Endodermal cell (in vitro differentiated cells): ENCODE measurements around the gene CALU. TPM values are rescaled to one million over a fixed set of nuclear protein-coding genes. Genes with fewer than 3 reads are reported as not detected.
A peak's percentile ranks its signal among the peaks of the same experiment; 100 is the strongest.

Source experiments
- DNase-seq: peaks from one replicate; pipeline ENCODE4 v3.0.0-alpha.2; 2017
- H3K27ac ChIP-seq: 2 replicates; pipeline ENCODE4 v1.5.1; 2013; ENCODE audit warnings: mild to moderate bottlenecking, low read depth, low read length, moderate library complexity
- H3K27me3 ChIP-seq: 2 replicates; pipeline ENCODE4 v1.6.1; 2013; ENCODE audit warnings: mild to moderate bottlenecking, low read length, moderate library complexity; ENCODE audit not compliant: insufficient read depth, control insufficient read depth, poor library complexity, severe bottlenecking
- H3K36me3 ChIP-seq: 2 replicates; pipeline ENCODE4 v1.7.0; 2013; ENCODE audit warnings: mild to moderate bottlenecking, low read length, moderate library complexity; ENCODE audit not compliant: control insufficient read depth, insufficient read depth
- H3K4me1 ChIP-seq: one replicate; pipeline ENCODE4 v1.7.0; 2013; ENCODE audit warnings: low read length; ENCODE audit not compliant: control insufficient read depth, insufficient read depth
- H3K4me3 ChIP-seq: 2 replicates; pipeline ENCODE4 v1.5.1; 2013; ENCODE audit warnings: mild to moderate bottlenecking, low read length, moderate library complexity
- H3K9ac ChIP-seq: 2 replicates; pipeline ENCODE4 v1.6.1; 2013; ENCODE audit warnings: mild to moderate bottlenecking, low read length, moderate library complexity; ENCODE audit not compliant: poor library complexity, severe bottlenecking; ENCODE audit errors: extremely low read depth
- H3K9me3 ChIP-seq: 2 replicates; pipeline ENCODE4 v1.6.1; 2013; ENCODE audit warnings: mild to moderate bottlenecking, low read length, moderate library complexity; ENCODE audit not compliant: control insufficient read depth
- H3K27ac Mint-ChIP-seq: 2 replicates; pipeline ENCODE4 v1.8.0; 2020; ENCODE audit warnings: mixed read lengths
- H3K27me3 Mint-ChIP-seq: 2 replicates; pipeline ENCODE4 v1.8.0; 2021; ENCODE audit warnings: mild to moderate bottlenecking, mixed read lengths; ENCODE audit not compliant: insufficient read depth
- H3K36me3 Mint-ChIP-seq: 2 replicates; pipeline ENCODE4 v1.8.0; 2020; ENCODE audit warnings: low read depth, mixed read lengths
- H3K4me1 Mint-ChIP-seq: 2 replicates; pipeline ENCODE4 v1.8.0; 2020; ENCODE audit warnings: mixed read lengths
- H3K4me3 Mint-ChIP-seq: 2 replicates; pipeline ENCODE4 v1.8.0; 2020; ENCODE audit warnings: mild to moderate bottlenecking, moderate library complexity, mixed read lengths
- H3K9me3 Mint-ChIP-seq: 2 replicates; pipeline ENCODE4 v1.8.0; 2020; ENCODE audit warnings: mild to moderate bottlenecking, mixed read lengths
- WGBS, 2 experiments: methylation state at CpG; one replicate each; pipeline versions ENCODE4 v1.1.5 to v1.1.7; 2013; ENCODE audit warnings: missing lambda C conversion rate in 2 of 2, mixed read lengths in 1 of 2; ENCODE audit not compliant: insufficient coverage in 1 of 2, insufficient read length in 1 of 2; 5-methylcytosine and 5-hydroxymethylcytosine counted together
- total RNA-seq, 2 donors: library from RNA; stranded (reverse); fragmentation: NEBNext Ultra II Directional in 1 of 2; extraction: Animal tissue kit (Norgen Biotek cat#: 25700) in 1 of 2; gene quantifications; 2 replicates in 1 of 2; 3 replicates in 1 of 2; pipeline ENCODE4 v1.2.1, GENCODE V29; 2021
- TF ChIP-seq, protein P1 (sequence below): fragments of 200-600 bp; sonication (generic); conservative IDR thresholded peaks from 2 replicates; pipeline ENCODE4 v1.5.0; 2021; ENCODE audit warnings: antibody characterized with exemption, mild to moderate bottlenecking

The CALU gene
- total RNA-seq, 2 donors from 2014 or later, result 160 to 186 TPM

DNA sequence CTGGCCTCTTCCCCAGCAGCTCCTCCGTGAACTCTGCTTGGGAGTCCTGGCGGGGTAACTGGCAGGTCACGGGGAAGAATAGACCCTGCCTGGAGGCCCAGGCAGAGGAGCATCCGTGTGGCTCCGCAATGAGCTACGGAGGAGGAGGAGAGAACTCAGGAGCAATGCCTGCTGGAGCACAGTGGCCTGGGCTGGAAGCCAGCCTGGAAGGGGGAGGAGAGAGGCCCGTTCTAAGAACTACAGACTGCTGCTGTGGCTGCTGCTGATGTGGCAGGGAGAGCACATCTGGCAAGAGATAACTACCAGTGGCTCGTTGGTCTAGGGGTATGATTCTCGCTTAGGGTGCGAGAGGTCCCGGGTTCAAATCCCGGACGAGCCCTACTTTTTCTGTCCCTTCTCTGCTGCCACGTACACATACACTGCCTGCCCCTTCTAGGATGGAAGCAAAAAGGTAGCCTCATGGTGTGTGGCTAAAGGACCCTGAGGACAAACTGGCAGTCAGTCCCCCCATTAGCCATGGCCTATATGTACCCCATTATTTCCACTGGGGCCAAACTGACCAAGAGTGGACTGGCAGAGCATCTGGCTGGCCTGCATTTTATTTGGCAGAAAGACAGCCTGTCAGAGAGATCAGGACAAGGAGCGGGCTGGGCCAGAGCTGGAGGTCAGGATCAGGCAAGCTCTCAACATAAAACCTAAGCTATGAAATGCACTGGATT lies 44.1 kb downstream of the CALU start:
- Mint-ChIP-seq H3K27ac (peak overlapping the region; percentile 67), H3K27me3 (peaks cover 21% of the 10 kb centered on the region), H3K4me3 (peak overlapping the region; percentile 64), H3K9me3 (peaks cover 5% of the 10 kb centered on the region), H3K4me1 (peaks cover 14% of the 10 kb centered on the region), H3K36me3 (no peaks in the 10 kb centered on the region)
- Histone ChIP-seq H3K9me3 (no peaks in the 10 kb centered on the region), H3K9ac (no peak overlapping the region), H3K27me3 (peaks cover 28% of the 10 kb centered on the region), H3K36me3 (no peaks in the 10 kb centered on the region), H3K27ac (no peak overlapping the region), H3K4me3 (peak overlapping the region; percentile 75), H3K4me1 (no peaks in the 10 kb centered on the region)
- TF ChIP-seq, protein P1, sequence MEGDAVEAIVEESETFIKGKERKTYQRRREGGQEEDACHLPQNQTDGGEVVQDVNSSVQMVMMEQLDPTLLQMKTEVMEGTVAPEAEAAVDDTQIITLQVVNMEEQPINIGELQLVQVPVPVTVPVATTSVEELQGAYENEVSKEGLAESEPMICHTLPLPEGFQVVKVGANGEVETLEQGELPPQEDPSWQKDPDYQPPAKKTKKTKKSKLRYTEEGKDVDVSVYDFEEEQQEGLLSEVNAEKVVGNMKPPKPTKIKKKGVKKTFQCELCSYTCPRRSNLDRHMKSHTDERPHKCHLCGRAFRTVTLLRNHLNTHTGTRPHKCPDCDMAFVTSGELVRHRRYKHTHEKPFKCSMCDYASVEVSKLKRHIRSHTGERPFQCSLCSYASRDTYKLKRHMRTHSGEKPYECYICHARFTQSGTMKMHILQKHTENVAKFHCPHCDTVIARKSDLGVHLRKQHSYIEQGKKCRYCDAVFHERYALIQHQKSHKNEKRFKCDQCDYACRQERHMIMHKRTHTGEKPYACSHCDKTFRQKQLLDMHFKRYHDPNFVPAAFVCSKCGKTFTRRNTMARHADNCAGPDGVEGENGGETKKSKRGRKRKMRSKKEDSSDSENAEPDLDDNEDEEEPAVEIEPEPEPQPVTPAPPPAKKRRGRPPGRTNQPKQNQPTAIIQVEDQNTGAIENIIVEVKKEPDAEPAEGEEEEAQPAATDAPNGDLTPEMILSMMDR, result no peak
- 23 to 36% methylated on average over 12 to 15 of the region's 15 CpGs for WGBS, 2 experiments
- DNase-seq, result peak; percentile 98

GRCh38 chr7:128785738-128786137 lies 46.6 kb downstream of the CALU start:
- no peaks in the 10 kb centered on the region for H3K36me3 ChIP-seq
- H3K27me3 ChIP-seq, result peaks cover 52% of the 10 kb centered on the region
- TF ChIP-seq, protein P1, result no peak
- H3K27me3 Mint-ChIP-seq, result peaks cover 43% of the 10 kb centered on the region
- H3K4me1 Mint-ChIP-seq, result peaks cover 17% of the 10 kb centered on the region
- H3K4me1 ChIP-seq, result no peaks in the 10 kb centered on the region
- no peak overlapping the region for H3K4me3 Mint-ChIP-seq
- DNase-seq, result no peak
- 76 to 90% methylated on average over 2 to 3 of the region's 3 CpGs for WGBS, 2 experiments
- H3K27ac Mint-ChIP-seq, result no peak overlapping the region
- H3K9ac ChIP-seq, result no peak overlapping the region
- no peaks in the 10 kb centered on the region for H3K9me3 ChIP-seq
- no peak overlapping the region for H3K4me3 ChIP-seq
- no peak overlapping the region for H3K27ac ChIP-seq
- no peaks in the 10 kb centered on the region for H3K36me3 Mint-ChIP-seq
- H3K9me3 Mint-ChIP-seq, result no peaks in the 10 kb centered on the region

- Mint-ChIP-seq H3K4me3 (no peak overlapping the region), H3K4me1 (peaks cover 5% of the 10 kb centered on the region), H3K36me3 (no peaks in the 10 kb centered on the region), H3K9me3 (no peaks in the 10 kb centered on the region), H3K27me3 (peaks cover 40% of the 10 kb centered on the region), H3K27ac (no peak overlapping the region)
- Histone ChIP-seq H3K4me3 (no peak overlapping the region), H3K9ac (no peak overlapping the region), H3K27ac (no peak overlapping the region), H3K36me3 (no peaks in the 10 kb centered on the region), H3K4me1 (no peaks in the 10 kb centered on the region), H3K9me3 (no peaks in the 10 kb centered on the region), H3K27me3 (peaks cover 56% of the 10 kb centered on the region)
- no peak for DNase-seq
- TF ChIP-seq, protein P1, result no peak
- 82 to 83% methylated on average over 6 to 9 of the region's 9 CpGs for WGBS, 2 experiments
Observed at GRCh38 chr7:128788446-128789412, 49.6 kb downstream of the CALU start.
